H1 (cell line): ENCODE measurements around the gene C16orf90. TPM values are rescaled to one million over a fixed set of nuclear protein-coding genes. Genes with fewer than 3 reads are reported as not detected.

Experiments used
- JUN ChIP-seq: IDR thresholded peaks from 2 replicates; pipeline ENCODE4 v1.6.1; 2011; ENCODE audit warnings: low read depth, mild to moderate bottlenecking, improper control_type of control experiment, low read length
- RXRA ChIP-seq: IDR thresholded peaks from 2 replicates; pipeline ENCODE4 v1.6.1; 2011; ENCODE audit warnings: low read depth, mild to moderate bottlenecking, low read length, moderate library complexity; ENCODE audit not compliant: insufficient read depth
- SRF ChIP-seq: IDR thresholded peaks from 2 replicates; pipeline ENCODE4 v1.6.1; 2011; ENCODE audit warnings: mild to moderate bottlenecking, low read depth, low read length, moderate library complexity
- polyA plus RNA-seq, 7 experiments: library from polyadenylated mRNA; depleted of rRNA in 3 of 7; stranded (reverse) in 5 of 7; unstranded in 2 of 7; fragments of >200 nt in 5 of 7; fragments of 200-250 nt in 2 of 7; gene quantifications; 1 replicate in 5 of 7; 2 replicates in 1 of 7; 4 replicates in 1 of 7; pipeline versions ENCODE4 v1.2.1 to v1.2.3, GENCODE V29; 2011 to 2013; ENCODE audit warnings: missing spikeins in 2 of 7, mixed read lengths in 2 of 7
- total RNA-seq: library from RNA; stranded (reverse); fragmentation: NEBNext Ultra II Directional; extraction: Animal tissue kit (Norgen Biotek cat#: 25700); gene quantifications from 2 replicates; pipeline ENCODE4 v1.2.1, GENCODE V29; 2021

The C16orf90 gene
- total and polyA plus RNA-seq, 2 of the 8 experiments (the other 6 are each of a cell fraction or from before 2014, with no cell fraction given) = not detected

- TF ChIP-seq JUN (no peak), RXRA (no peak), SRF (no peak)
Observed at GRCh38 chr16:3467182-3467581, 28.1 kb downstream of the C16orf90 start (continued).
